Stomach (tissue), 9 donors: ENCODE measurements around the gene GPR148. TPM values are rescaled to one million over a fixed set of nuclear protein-coding genes. Genes with fewer than 3 reads are reported as not detected.
A peak's percentile ranks its signal among the peaks of the same experiment; 100 is the strongest.

Experiments used
- DNase-seq, 2 donors: peaks; one replicate each; pipeline versions ENCODE4 v3.0.0 to v3.0.0-alpha.2; 2013 to 2019
- H3K27ac ChIP-seq, 5 donors: fragments of 200-600 bp in 4 of 5; sonication (generic) in 4 of 5; one replicate each; pipeline ENCODE4 v1.5.1; 2013 to 2019; ENCODE audit warnings: mild to moderate bottlenecking in 1 of 5, moderate library complexity in 1 of 5
- H3K27me3 ChIP-seq, 3 donors: fragments of 200-600 bp; sonication (generic); one replicate each; pipeline ENCODE4 v1.5.1; 2017 to 2019; ENCODE audit warnings: mixed run types in 1 of 3
- H3K36me3 ChIP-seq, 4 donors: fragments of 200-600 bp; sonication (generic); 1 replicate in 3 of 4; 2 replicates in 1 of 4; pipeline ENCODE4 v1.5.1; 2016 to 2019
- H3K4me1 ChIP-seq, 4 donors: fragments of 200-600 bp; sonication (generic); one replicate each; pipeline ENCODE4 v1.5.1; 2016 to 2019
- H3K4me3 ChIP-seq, 4 donors: fragments of 200-600 bp; sonication (generic) in 3 of 4; one replicate each; pipeline ENCODE4 v1.5.1; 2016 to 2019; ENCODE audit warnings: mild to moderate bottlenecking in 1 of 4
- H3K9me3 ChIP-seq, 4 donors: fragments of 200-600 bp; sonication (generic); one replicate each; pipeline ENCODE4 v1.5.1; 2016 to 2019
- EP300 ChIP-seq: sonication (generic); formaldehyde crosslinking; IDR thresholded peaks from one replicate; pipeline ENCODE4 v1.6.1; 2017; ENCODE audit warnings: antibody characterized with exemption
- POLR2A ChIP-seq, 4 donors: fragments of 450-650 bp; IDR thresholded peaks; one replicate each; pipeline ENCODE4 v1.6.1; 2016; ENCODE audit warnings: antibody characterized with exemption in 4 of 4, control low read depth in 2 of 4, mild to moderate bottlenecking in 1 of 4, moderate library complexity in 1 of 4
- POLR2AphosphoS5 ChIP-seq, 3 donors: sonication (generic); formaldehyde crosslinking; IDR thresholded peaks; one replicate each; pipeline ENCODE4 v1.6.1; 2016; ENCODE audit warnings: antibody characterized with exemption in 3 of 3
- WGBS, 5 donors: extraction: QIAGEN DNeasy Blood & Tissue Kit in 3 of 5; methylation state at CpG; one replicate each; pipeline versions ENCODE4 v1.1.5 to v1.1.7; 2013 to 2018; 5-methylcytosine and 5-hydroxymethylcytosine counted together
- intact Hi-C: fragments of 100-400 bp; cut with DNase I; formaldehyde crosslinking; loops from one replicate; pipeline ENCODE4 v1.15.1; 2023; ENCODE audit warnings: low total_unique reads
- polyA plus RNA-seq, 3 donors: library from polyadenylated mRNA; stranded (reverse); fragments of 200-250 nt; gene quantifications; one replicate each; pipeline ENCODE4 v1.2.3, GENCODE V29; 2013
- total RNA-seq, 5 donors: library from RNA; depleted of rRNA; stranded (reverse); fragments of >200 nt; gene quantifications; one replicate each; pipeline versions ENCODE4 v1.1.0 to v1.2.3, GENCODE V29; 2014 to 2016
- TF ChIP-seq, protein P1 (sequence below), 7 experiments: fragments of 450-650 bp in 4 of 7; fragments of 200-600 bp in 3 of 7; sonication (generic) in 3 of 7; IDR thresholded peaks; one replicate each; pipeline ENCODE4 v1.5.1; 2016 to 2019; ENCODE audit warnings: antibody characterized with exemption in 7 of 7, control low read depth in 2 of 7, mild to moderate bottlenecking in 1 of 7
- donor health status: healthy with polysubstance abuse.
- donor health status: Bipolar disorder and iron deficiency.
- donor health status: healthy.

The GPR148 gene
- total and polyA plus RNA-seq, 8 donors: 4.1 TPM; not detected in 7

DNA sequence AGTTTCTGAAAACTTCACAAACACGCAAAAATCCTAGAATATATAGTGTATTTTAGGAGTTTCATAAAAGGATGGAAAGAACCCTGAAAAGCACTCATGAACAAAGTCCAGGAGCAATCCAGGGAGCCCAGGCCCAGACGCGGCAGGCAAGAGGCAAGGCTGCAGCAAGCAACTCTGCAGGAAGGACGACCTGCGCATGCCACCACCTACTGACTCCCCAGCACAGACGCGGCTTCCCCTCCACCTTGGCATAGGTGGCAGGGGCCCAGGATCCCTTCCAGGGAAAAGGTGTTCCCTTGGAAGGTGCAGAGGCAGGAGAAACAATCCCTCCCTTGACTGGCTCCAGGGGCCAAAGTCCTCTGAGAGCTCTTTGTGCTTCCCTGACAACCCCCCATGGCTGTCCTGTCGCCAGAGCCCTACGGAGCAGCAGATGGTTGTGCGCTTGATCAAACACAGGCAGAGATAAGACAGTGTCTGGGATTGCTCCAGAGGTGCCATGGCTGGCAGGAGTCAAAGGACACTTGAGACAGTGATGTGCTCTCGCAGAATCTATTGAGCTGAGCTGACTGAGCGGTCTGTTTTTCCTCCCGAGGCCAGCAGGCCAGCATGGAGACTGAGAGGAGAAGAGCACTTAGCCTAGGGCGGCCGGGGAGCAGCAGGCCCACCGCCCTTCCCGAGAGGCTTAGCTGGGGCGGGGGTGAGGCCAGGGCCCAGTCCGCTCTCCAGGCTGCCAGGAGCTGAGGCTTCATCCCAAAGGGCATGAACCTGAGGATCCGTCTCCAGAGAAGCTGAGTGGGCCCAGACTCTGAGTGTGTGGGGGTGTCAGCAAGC is 15.6 kb downstream of the GPR148 start:
- H3K9me3 ChIP-seq: no peaks in the 10 kb centered on the region
- no peak overlapping the region for H3K4me3 ChIP-seq
- peak in 1 of 2 donors; percentile 48 for DNase-seq
- H3K27me3 ChIP-seq: peaks cover 0 to 35% (median 0%) of the 10 kb centered on the region in 3 donors
- TF ChIP-seq EP300 (no peak), POLR2AphosphoS5 (IDR thresholded peaks at IDR 0.05) (no peak), POLR2A (IDR thresholded peaks at IDR 0.05) (no peak)
- TF ChIP-seq, protein P1, sequence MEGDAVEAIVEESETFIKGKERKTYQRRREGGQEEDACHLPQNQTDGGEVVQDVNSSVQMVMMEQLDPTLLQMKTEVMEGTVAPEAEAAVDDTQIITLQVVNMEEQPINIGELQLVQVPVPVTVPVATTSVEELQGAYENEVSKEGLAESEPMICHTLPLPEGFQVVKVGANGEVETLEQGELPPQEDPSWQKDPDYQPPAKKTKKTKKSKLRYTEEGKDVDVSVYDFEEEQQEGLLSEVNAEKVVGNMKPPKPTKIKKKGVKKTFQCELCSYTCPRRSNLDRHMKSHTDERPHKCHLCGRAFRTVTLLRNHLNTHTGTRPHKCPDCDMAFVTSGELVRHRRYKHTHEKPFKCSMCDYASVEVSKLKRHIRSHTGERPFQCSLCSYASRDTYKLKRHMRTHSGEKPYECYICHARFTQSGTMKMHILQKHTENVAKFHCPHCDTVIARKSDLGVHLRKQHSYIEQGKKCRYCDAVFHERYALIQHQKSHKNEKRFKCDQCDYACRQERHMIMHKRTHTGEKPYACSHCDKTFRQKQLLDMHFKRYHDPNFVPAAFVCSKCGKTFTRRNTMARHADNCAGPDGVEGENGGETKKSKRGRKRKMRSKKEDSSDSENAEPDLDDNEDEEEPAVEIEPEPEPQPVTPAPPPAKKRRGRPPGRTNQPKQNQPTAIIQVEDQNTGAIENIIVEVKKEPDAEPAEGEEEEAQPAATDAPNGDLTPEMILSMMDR (IDR thresholded peaks at IDR 0.05): no peak
- intact Hi-C loops: no loop called here
- no peaks in the 10 kb centered on the region for H3K36me3 ChIP-seq
- 36 to 38% (median 37%) methylated on average over 18 to 20 of the region's 20 CpGs for WGBS, 5 donors
- no peak overlapping the region for H3K27ac ChIP-seq
- no peaks in the 10 kb centered on the region for H3K4me1 ChIP-seq

- H3K27me3 ChIP-seq: peaks cover 0 to 32% (median 0%) of the 10 kb centered on the region in 3 donors
- H3K4me1 ChIP-seq: no peaks in the 10 kb centered on the region
- 83 to 95% (median 89%) methylated on average over 9 of the region's 9 CpGs for WGBS, 5 donors
- no peaks in the 10 kb centered on the region for H3K9me3 ChIP-seq
- TF ChIP-seq EP300 (no peak), POLR2A (IDR thresholded peaks at IDR 0.05) (no peak), POLR2AphosphoS5 (IDR thresholded peaks at IDR 0.05) (no peak)
- TF ChIP-seq, protein P1 (IDR thresholded peaks at IDR 0.05): no peak
- no peak overlapping the region for H3K4me3 ChIP-seq
- intact Hi-C loops: no loop called here
- H3K27ac ChIP-seq: no peak overlapping the region
- no peaks in the 10 kb centered on the region for H3K36me3 ChIP-seq
- no peak for DNase-seq
Observed at GRCh38 chr2:130749078-130749477, 20.2 kb downstream of the GPR148 start.

- no peak for DNase-seq
- no peaks in the 10 kb centered on the region for H3K9me3 ChIP-seq
- TF ChIP-seq EP300: no peak
- no peak for TF ChIP-seq POLR2A (IDR thresholded peaks at IDR 0.05)
- TF ChIP-seq POLR2AphosphoS5 (IDR thresholded peaks at IDR 0.05): no peak
- TF ChIP-seq, protein P1 (IDR thresholded peaks at IDR 0.05): no peak
- 68 to 80% (median 76%) methylated on average over 6 of the region's 6 CpGs for WGBS, 5 donors
- H3K4me1 ChIP-seq: no peaks in the 10 kb centered on the region
- intact Hi-C loops: no loop called here
- H3K4me3 ChIP-seq: no peak overlapping the region
- H3K36me3 ChIP-seq: no peaks in the 10 kb centered on the region
- no peak overlapping the region for H3K27ac ChIP-seq
- H3K27me3 ChIP-seq: peaks cover 0 to 29% (median 0%) of the 10 kb centered on the region in 3 donors
Observed at GRCh38 chr2:130749641-130750040, 20.8 kb downstream of the GPR148 start.

GRCh38 chr2:130754811-130755210 is 25.9 kb downstream of the GPR148 start:
- intact Hi-C loops: no loop called here
- TF ChIP-seq, protein P1 (IDR thresholded peaks at IDR 0.05): no peak
- TF ChIP-seq POLR2AphosphoS5 (IDR thresholded peaks at IDR 0.05): no peak
- TF ChIP-seq EP300: no peak
- TF ChIP-seq POLR2A (IDR thresholded peaks at IDR 0.05): no peak
- peak overlapping the region in 1 of 5 donors; percentile 8 for H3K27ac ChIP-seq
- peaks cover 0 to 14% (median 5%) of the 10 kb centered on the region in 4 donors for H3K4me1 ChIP-seq
- no peaks in the 10 kb centered on the region for H3K9me3 ChIP-seq
- peaks cover 11 to 69% (median 27%) of the 10 kb centered on the region in 3 donors for H3K27me3 ChIP-seq
- 37 to 48% (median 44%) methylated on average over 8 of the region's 8 CpGs for WGBS, 5 donors
- no peaks in the 10 kb centered on the region for H3K36me3 ChIP-seq
- DNase-seq: no peak
- no peak overlapping the region for H3K4me3 ChIP-seq
